GM23248 (cell line): ENCODE results near the gene FOXN1. TPM values are rescaled to one million over a fixed set of nuclear protein-coding genes. Genes with fewer than 3 reads are reported as not detected.

Experiments
- DNase-seq: peaks from one replicate; pipeline ENCODE4 v3.0.0-alpha.2; 2015
- H2AFZ ChIP-seq: fragments of 200-600 bp; sonication (generic); 2 replicates; pipeline ENCODE4 v1.6.1; 2016; ENCODE audit warnings: antibody characterized with exemption
- H3F3A ChIP-seq: fragments of 200-600 bp; sonication (generic); 2 replicates; pipeline ENCODE4 v1.6.1; 2016; ENCODE audit warnings: mild to moderate bottlenecking, antibody characterized with exemption, mixed run types; ENCODE audit not compliant: insufficient read depth
- H3K27ac ChIP-seq: fragments of 200-600 bp; sonication (generic); 2 replicates; pipeline ENCODE4 v1.5.1; 2016; ENCODE audit warnings: mild to moderate bottlenecking
- H3K27me3 ChIP-seq: fragments of 200-600 bp; sonication (generic); replicated peaks from 2 replicates; pipeline ENCODE4 v1.6.1; 2016; ENCODE audit warnings: mild to moderate bottlenecking; ENCODE audit not compliant: insufficient read depth
- H3K36me3 ChIP-seq: fragments of 200-600 bp; sonication (generic); 2 replicates; pipeline ENCODE4 v1.6.1; 2016; ENCODE audit warnings: low read depth, mild to moderate bottlenecking
- H3K4me1 ChIP-seq: fragments of 200-600 bp; sonication (generic); 2 replicates; pipeline ENCODE4 v1.6.1; 2016; ENCODE audit warnings: mild to moderate bottlenecking; ENCODE audit not compliant: insufficient read depth
- H3K4me2 ChIP-seq: fragments of 200-600 bp; sonication (generic); one replicate; pipeline ENCODE4 v1.6.1; 2016; ENCODE audit warnings: mild to moderate bottlenecking; ENCODE audit not compliant: unreplicated experiment
- H3K4me3 ChIP-seq: fragments of 200-600 bp; sonication (generic); 2 replicates; pipeline ENCODE4 v1.5.1; 2016; ENCODE audit warnings: mild to moderate bottlenecking
- H3K79me2 ChIP-seq: fragments of 200-600 bp; sonication (generic); 2 replicates; pipeline ENCODE4 v1.6.1; 2016; ENCODE audit warnings: mild to moderate bottlenecking; ENCODE audit not compliant: insufficient read depth
- H3K9ac ChIP-seq: fragments of 200-600 bp; sonication (generic); 2 replicates; pipeline ENCODE4 v1.6.1; 2016; ENCODE audit warnings: mild to moderate bottlenecking
- H3K9me2 ChIP-seq: fragments of 200-600 bp; sonication (generic); 2 replicates; pipeline ENCODE4 v1.6.1; 2016; ENCODE audit warnings: mixed run types, mild to moderate bottlenecking, moderate library complexity; ENCODE audit not compliant: insufficient read depth
- H3K9me3 ChIP-seq: fragments of 200-600 bp; sonication (generic); one replicate; pipeline ENCODE4 v1.6.1; 2017; ENCODE audit warnings: low read depth
- H4K20me1 ChIP-seq: fragments of 200-600 bp; sonication (generic); 2 replicates; pipeline ENCODE4 v1.6.0; 2016; ENCODE audit not compliant: insufficient read depth
- EZH2 ChIP-seq: fragments of 200-600 bp; sonication (generic); IDR thresholded peaks from 2 replicates; pipeline ENCODE4 v1.6.1; 2018; ENCODE audit warnings: antibody characterized with exemption, mild to moderate bottlenecking; ENCODE audit not compliant: insufficient read depth, poor library complexity, severe bottlenecking
- EZH2phosphoT487 ChIP-seq: fragments of 200-600 bp; sonication (generic); IDR thresholded peaks from 2 replicates; pipeline ENCODE4 v1.6.1; 2018; ENCODE audit warnings: antibody characterized with exemption, moderate library complexity, mild to moderate bottlenecking, low read depth; ENCODE audit not compliant: insufficient read depth
- WGBS, 2 experiments: methylation state at CpG; one replicate each; pipeline ENCODE4 v1.1.6; 2015 to 2017; ENCODE audit warnings: low lambda C conversion rate in 2 of 2, low coverage in 1 of 2; ENCODE audit errors: missing lambda C conversion rate in 2 of 2; 5-methylcytosine and 5-hydroxymethylcytosine counted together
- in situ Hi-C: fragments of 300-500 bp; cut with MboI; formaldehyde crosslinking; loops from 2 replicates; pipeline ENCODE4 v1.15.0; 2020
- polyA plus RNA-seq: library from polyadenylated mRNA; unstranded; fragments of >200 nt; fragmentation: Nextera tagmentation; extraction: Ambion mirVana; gene quantifications from 2 replicates; pipeline ENCODE4 v1.2.1, GENCODE V29; 2016
- total RNA-seq: library from RNA; depleted of rRNA; stranded (reverse); fragments of >200 nt; shearing (Covaris generic); gene quantifications from 2 replicates; pipeline ENCODE4 v1.2.3, GENCODE V29; 2014; rRNA removed

Gene FOXN1
- total and polyA plus RNA-seq, 2 experiments from 2014 or later = not detected

DNA sequence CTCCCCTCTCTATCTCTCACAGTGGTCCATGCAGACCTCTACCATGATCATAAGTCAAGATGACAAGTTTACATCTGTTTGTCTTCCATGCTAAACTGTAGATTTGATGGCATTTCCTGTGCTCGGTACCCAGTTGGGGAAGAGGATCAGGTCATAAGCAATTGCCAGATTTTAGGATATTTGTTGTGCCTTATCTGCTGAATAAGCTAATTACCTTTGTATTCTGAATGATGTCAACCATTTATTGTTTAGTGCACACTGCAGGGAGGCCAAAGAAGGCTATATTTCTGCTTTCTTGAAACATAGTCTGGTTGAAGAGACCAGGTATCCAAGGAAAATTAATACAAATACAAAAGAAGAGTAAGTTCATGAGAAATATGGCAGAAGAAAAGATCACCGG, 76.4 kb downstream of the FOXN1 start:
- Histone ChIP-seq H3K4me1 (no peaks in the 10 kb centered on the region), H3K4me3 (no peak overlapping the region), H3K9ac (no peak overlapping the region), H3K36me3 (0 out of 2 replicates have a peak, but pooled peaks cover 5% of the 10 kb centered on the region), H3K4me2 (no peak overlapping the region), H2AFZ (no peak overlapping the region), H3K27ac (no peak overlapping the region), H3K9me3 (no peaks in the 10 kb centered on the region), H3F3A (no peaks in the 10 kb centered on the region), H4K20me1 (no peaks in the 10 kb centered on the region), H3K9me2 (no peaks in the 10 kb centered on the region), H3K79me2 (no peaks in the 10 kb centered on the region), H3K27me3 (no peaks in the 10 kb centered on the region)
- DNase-seq = no peak
- TF ChIP-seq EZH2 (no peak), EZH2phosphoT487 (no peak)
- in situ Hi-C loops = no loop called here
- 98% methylated on average over 2 of the region's 2 CpGs for WGBS, 2 experiments

DNA sequence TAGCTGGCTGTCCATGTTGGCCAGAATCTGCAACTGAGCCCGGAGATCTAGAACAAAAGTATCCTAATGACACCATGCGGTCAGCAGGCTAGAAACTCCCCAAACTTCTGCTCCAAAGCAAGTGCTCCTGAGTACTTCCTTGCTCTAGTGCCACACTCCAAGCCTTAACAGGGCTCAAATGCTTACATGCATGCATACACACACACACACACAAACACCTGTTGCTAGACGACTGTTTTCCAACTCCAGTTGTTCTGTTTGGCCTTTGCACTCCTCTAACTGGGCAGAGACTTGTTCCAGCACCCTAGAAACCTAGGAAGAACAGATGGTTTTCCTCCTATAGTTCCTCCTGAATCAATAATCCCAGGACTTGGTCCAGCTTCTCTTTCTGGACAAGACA, 78.3 kb downstream of the FOXN1 start:
- H3K27me3 ChIP-seq = no peaks in the 10 kb centered on the region
- no peak overlapping the region for H3K4me3 ChIP-seq
- H4K20me1 ChIP-seq = no peaks in the 10 kb centered on the region
- H3K79me2 ChIP-seq = no peaks in the 10 kb centered on the region
- H3K4me2 ChIP-seq = no peak overlapping the region
- H2AFZ ChIP-seq = no peak overlapping the region
- 0 out of 2 replicates have a peak, but pooled peaks cover 9% of the 10 kb centered on the region for H3K36me3 ChIP-seq
- no peak overlapping the region for H3K9ac ChIP-seq
- no peaks in the 10 kb centered on the region for H3K9me3 ChIP-seq
- no peak for DNase-seq
- TF ChIP-seq EZH2phosphoT487 = no peak
- no peak for TF ChIP-seq EZH2
- no peaks in the 10 kb centered on the region for H3K4me1 ChIP-seq
- H3K9me2 ChIP-seq = no peaks in the 10 kb centered on the region
- H3K27ac ChIP-seq = no peak overlapping the region
- 89 to 90% methylated on average over 3 of the region's 3 CpGs for WGBS, 2 experiments
- no peaks in the 10 kb centered on the region for H3F3A ChIP-seq
- in situ Hi-C loops = no loop called here

DNA sequence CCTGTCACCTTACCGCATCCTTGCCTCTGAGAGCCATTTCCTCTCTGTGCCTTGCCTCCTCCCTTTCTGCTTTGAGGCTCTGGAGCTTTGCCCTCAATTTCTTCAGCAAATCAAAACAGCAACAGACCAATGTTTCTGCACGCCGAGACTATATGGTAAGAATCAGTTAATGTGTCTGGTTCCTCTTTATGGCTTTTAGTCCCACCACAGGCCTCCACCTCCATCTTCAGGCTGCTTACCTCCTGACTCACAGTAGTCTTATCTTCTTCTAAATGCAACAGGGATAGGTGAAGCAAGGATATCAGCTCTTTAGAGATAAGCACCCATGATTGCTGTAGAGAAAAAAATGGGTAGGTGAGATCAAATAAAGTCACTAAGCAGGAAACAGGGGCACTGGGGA, 79.7 kb downstream of the FOXN1 start:
- H3K27ac ChIP-seq = no peak overlapping the region
- H3K4me3 ChIP-seq = no peak overlapping the region
- no peaks in the 10 kb centered on the region for H3K9me2 ChIP-seq
- no peak overlapping the region for H3K4me2 ChIP-seq
- H3K79me2 ChIP-seq = no peaks in the 10 kb centered on the region
- DNase-seq = no peak
- WGBS, 2 experiments = 92 to 93% methylated on average over 3 of the region's 3 CpGs
- no peaks in the 10 kb centered on the region for H4K20me1 ChIP-seq
- in situ Hi-C loops = no loop called here
- no peaks in the 10 kb centered on the region for H3K27me3 ChIP-seq
- 0 out of 2 replicates have a peak, but pooled peaks cover 13% of the 10 kb centered on the region for H3K36me3 ChIP-seq
- no peaks in the 10 kb centered on the region for H3K4me1 ChIP-seq
- H2AFZ ChIP-seq = no peak overlapping the region
- H3F3A ChIP-seq = no peaks in the 10 kb centered on the region
- TF ChIP-seq EZH2phosphoT487 (no peak), EZH2 (no peak)
- H3K9ac ChIP-seq = no peak overlapping the region
- H3K9me3 ChIP-seq = no peaks in the 10 kb centered on the region

Other genes with a start within 250 kb of the FOXN1 start
- 15.9 and 16.1 TPM in 2 replicates for gene TMEM97, start 187.1 kb upstream of the FOXN1 start, total RNA-seq
- 16.3 and 20.1 TPM in 2 replicates for gene TMEM97, start 187.1 kb upstream of the FOXN1 start, polyA plus RNA-seq
- 79.3 and 80.5 TPM in 2 replicates for gene IFT20, start 170.9 kb upstream of the FOXN1 start, total RNA-seq
- 111 and 116 TPM in 2 replicates for gene IFT20, start 170.9 kb upstream of the FOXN1 start, polyA plus RNA-seq
- 47.7 and 50.8 TPM in 2 replicates for gene TNFAIP1, start 170.6 kb upstream of the FOXN1 start, total RNA-seq
- 53.7 and 59.4 TPM in 2 replicates for gene TNFAIP1, start 170.6 kb upstream of the FOXN1 start, polyA plus RNA-seq
- gene POLDIP2, start 148.8 kb upstream of the FOXN1 start, total RNA-seq = 80.1 and 92.7 TPM in 2 replicates
- gene POLDIP2, start 148.8 kb upstream of the FOXN1 start, polyA plus RNA-seq = 105 and 112 TPM in 2 replicates
- gene SEBOX, start 141.1 kb upstream of the FOXN1 start, total RNA-seq = not detected in 2 replicates
- not detected in 2 replicates for gene SEBOX, start 141.1 kb upstream of the FOXN1 start, polyA plus RNA-seq
- gene VTN, start 136.0 kb upstream of the FOXN1 start, total RNA-seq = not detected in 2 replicates
- 0.24 and 0.34 TPM in 2 replicates for gene VTN, start 136.0 kb upstream of the FOXN1 start, polyA plus RNA-seq
- 16.9 and 24.2 TPM in 2 replicates for gene SARM1, start 134.7 kb upstream of the FOXN1 start, total RNA-seq
- gene SARM1, start 134.7 kb upstream of the FOXN1 start, polyA plus RNA-seq = 4.7 and 5.8 TPM in 2 replicates
- 5.9 and 11.1 TPM in 2 replicates for gene SLC46A1, start 100.1 kb upstream of the FOXN1 start, total RNA-seq
- gene SLC46A1, start 100.1 kb upstream of the FOXN1 start, polyA plus RNA-seq = 4.9 and 6.2 TPM in 2 replicates
- not detected in 2 replicates for gene SLC13A2, start 32.7 kb upstream of the FOXN1 start, total RNA-seq
- gene SLC13A2, start 32.7 kb upstream of the FOXN1 start, polyA plus RNA-seq = not detected in 2 replicates
- gene UNC119, start 46.3 kb downstream of the FOXN1 start, total RNA-seq = 30.9 and 50.9 TPM in 2 replicates
- gene UNC119, start 46.3 kb downstream of the FOXN1 start, polyA plus RNA-seq = 28.8 and 29.4 TPM in 2 replicates
- gene PIGS, start 65.2 kb downstream of the FOXN1 start, total RNA-seq = 57.8 and 76.0 TPM in 2 replicates
- gene PIGS, start 65.2 kb downstream of the FOXN1 start, polyA plus RNA-seq = 68.8 and 72.7 TPM in 2 replicates
- gene ALDOC, start 70.5 kb downstream of the FOXN1 start, total RNA-seq = 36.4 and 47.3 TPM in 2 replicates
- gene ALDOC, start 70.5 kb downstream of the FOXN1 start, polyA plus RNA-seq = 18.4 and 18.5 TPM in 2 replicates
- 14.0 and 27.0 TPM in 2 replicates for gene SPAG5, start 92.7 kb downstream of the FOXN1 start, total RNA-seq
- gene SPAG5, start 92.7 kb downstream of the FOXN1 start, polyA plus RNA-seq = 20.5 TPM in 2 replicates
- gene RSKR, start 107.8 kb downstream of the FOXN1 start, total RNA-seq = 1.2 and 6.8 TPM in 2 replicates
- gene RSKR, start 107.8 kb downstream of the FOXN1 start, polyA plus RNA-seq = 0.58 and 0.86 TPM in 2 replicates
- gene BLTP2, start 138.8 kb downstream of the FOXN1 start, total RNA-seq = 145 and 155 TPM in 2 replicates
- gene BLTP2, start 138.8 kb downstream of the FOXN1 start, polyA plus RNA-seq = 49.8 and 55.6 TPM in 2 replicates
- gene SDF2, start 155.6 kb downstream of the FOXN1 start, total RNA-seq = 52.3 and 64.4 TPM in 2 replicates
- gene SDF2, start 155.6 kb downstream of the FOXN1 start, polyA plus RNA-seq = 88.4 and 94.2 TPM in 2 replicates
- 39.7 and 45.0 TPM in 2 replicates for gene SUPT6H, start 155.9 kb downstream of the FOXN1 start, total RNA-seq
- 26.5 and 27.3 TPM in 2 replicates for gene SUPT6H, start 155.9 kb downstream of the FOXN1 start, polyA plus RNA-seq
- gene PROCA1, start 205.5 kb downstream of the FOXN1 start, total RNA-seq = 0.65 TPM in 1 of 2 replicates, not detected in the other
- 0.41 and 0.44 TPM in 2 replicates for gene PROCA1, start 205.5 kb downstream of the FOXN1 start, polyA plus RNA-seq
- gene RAB34, start 211.5 kb downstream of the FOXN1 start, total RNA-seq = 307 and 476 TPM in 2 replicates
- 277 and 293 TPM in 2 replicates for gene RAB34, start 211.5 kb downstream of the FOXN1 start, polyA plus RNA-seq
- gene RPL23A, start 213.6 kb downstream of the FOXN1 start, total RNA-seq = 362 and 383 TPM in 2 replicates
- 1,040 and 1,075 TPM in 2 replicates for gene RPL23A, start 213.6 kb downstream of the FOXN1 start, polyA plus RNA-seq
- 4.8 and 16.3 TPM in 2 replicates for gene TLCD1, start 219.9 kb downstream of the FOXN1 start, total RNA-seq
- gene TLCD1, start 219.9 kb downstream of the FOXN1 start, polyA plus RNA-seq = 13.8 and 14.2 TPM in 2 replicates
- 2.9 and 13.5 TPM in 2 replicates for gene NEK8, start 222.4 kb downstream of the FOXN1 start, total RNA-seq
- gene NEK8, start 222.4 kb downstream of the FOXN1 start, polyA plus RNA-seq = 2.7 and 2.8 TPM in 2 replicates
- 30.3 and 55.4 TPM in 2 replicates for gene TRAF4, start 237.7 kb downstream of the FOXN1 start, total RNA-seq
- gene TRAF4, start 237.7 kb downstream of the FOXN1 start, polyA plus RNA-seq = 23.4 and 23.5 TPM in 2 replicates